ENCODE data around the gene ADGRF1.
"Not testable (repeated sequence)": the region's sequence is repeated elsewhere in the genome, so short reads cannot be mapped to it uniquely, and the experiment has no call there.

Gene ADGRF1

DNA sequence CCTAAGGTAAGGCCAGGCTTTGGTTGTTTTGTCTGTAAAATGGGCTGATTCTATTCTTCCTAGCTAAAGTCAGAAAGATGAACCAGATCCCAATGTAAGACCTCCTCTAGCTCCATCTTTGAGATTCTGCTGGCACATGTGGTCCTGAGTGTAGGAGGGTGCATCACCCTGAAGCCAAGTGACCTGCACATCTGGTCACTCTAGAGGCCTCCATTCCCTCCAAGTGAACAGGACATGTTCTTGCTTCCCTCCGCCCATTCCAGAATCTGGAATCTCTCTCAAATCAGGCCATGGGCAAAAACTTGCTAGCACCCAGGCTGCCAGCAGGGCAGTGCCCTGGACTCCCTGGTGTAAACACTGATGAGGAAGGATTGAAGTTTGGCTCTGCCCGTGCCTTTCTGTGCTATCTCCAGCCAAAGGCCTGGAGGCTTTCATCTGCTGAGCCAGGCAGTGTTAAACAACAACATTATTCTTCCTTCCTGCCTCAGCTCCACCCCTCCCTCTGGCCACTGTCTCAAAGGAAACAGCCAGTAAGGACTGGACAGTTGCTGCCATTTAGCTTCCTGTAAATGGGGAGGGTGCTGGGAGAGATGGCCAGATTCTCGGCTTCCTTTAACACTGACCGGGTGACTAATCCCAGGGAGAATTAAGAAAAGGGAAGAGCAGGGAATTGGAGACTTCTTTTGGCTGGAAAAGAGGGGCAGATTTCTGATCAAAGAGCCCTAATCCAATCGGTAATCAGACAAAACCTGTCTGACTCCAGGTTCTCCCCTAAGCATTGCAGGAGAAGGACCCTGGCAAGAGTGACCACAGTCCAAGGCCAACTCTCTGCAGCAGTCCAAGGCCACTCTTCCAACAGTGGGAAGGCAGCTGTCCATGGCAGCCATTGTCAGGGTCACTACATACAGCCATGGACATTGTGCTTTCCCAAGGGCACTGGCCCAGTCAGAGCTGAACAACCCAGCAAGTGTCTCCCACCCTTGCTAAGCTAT, 19.5 kb upstream of the ADGRF1 start:
- TF ChIP-seq, protein P1, sequence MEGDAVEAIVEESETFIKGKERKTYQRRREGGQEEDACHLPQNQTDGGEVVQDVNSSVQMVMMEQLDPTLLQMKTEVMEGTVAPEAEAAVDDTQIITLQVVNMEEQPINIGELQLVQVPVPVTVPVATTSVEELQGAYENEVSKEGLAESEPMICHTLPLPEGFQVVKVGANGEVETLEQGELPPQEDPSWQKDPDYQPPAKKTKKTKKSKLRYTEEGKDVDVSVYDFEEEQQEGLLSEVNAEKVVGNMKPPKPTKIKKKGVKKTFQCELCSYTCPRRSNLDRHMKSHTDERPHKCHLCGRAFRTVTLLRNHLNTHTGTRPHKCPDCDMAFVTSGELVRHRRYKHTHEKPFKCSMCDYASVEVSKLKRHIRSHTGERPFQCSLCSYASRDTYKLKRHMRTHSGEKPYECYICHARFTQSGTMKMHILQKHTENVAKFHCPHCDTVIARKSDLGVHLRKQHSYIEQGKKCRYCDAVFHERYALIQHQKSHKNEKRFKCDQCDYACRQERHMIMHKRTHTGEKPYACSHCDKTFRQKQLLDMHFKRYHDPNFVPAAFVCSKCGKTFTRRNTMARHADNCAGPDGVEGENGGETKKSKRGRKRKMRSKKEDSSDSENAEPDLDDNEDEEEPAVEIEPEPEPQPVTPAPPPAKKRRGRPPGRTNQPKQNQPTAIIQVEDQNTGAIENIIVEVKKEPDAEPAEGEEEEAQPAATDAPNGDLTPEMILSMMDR (IDR thresholded peaks at IDR 0.05; ENCODE audit: low read depth, low read length, missing control alignments) = no peak
- DNase-seq (ENCODE audit: low read depth) = no peak
- no peak overlapping the region for H3K4me3 ChIP-seq (ENCODE audit: low read depth, low read length)

DNA sequence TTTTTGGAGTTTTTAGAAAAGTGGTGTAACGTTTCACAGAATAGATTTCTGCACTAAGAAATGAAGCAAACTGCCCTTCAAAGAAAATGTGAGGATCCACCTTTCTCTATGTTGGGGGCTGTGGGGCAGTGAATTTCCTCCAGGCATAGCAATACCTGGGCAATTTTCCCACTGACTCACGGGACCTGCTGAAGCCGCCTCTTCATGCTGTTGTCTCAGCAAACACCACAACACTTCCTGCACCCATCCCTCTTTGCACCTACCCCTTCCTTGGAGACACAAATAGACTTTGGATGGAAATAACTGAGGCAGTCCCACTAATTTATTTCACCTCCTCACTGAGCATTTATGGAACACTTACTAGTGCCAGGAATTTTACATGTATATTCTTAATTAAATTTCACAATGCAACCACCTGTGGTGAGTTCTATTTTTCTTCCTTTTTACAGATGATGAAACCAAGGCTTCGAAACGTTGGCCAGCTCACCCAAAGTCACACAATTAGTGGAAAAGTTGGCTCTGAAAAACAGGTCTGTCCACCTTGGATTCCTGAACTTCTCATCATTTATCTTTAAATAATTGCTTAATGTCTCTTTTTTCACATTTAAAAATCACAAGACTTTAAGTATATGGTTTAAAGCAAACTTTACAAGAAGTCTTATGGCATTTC, 17.2 kb upstream of the ADGRF1 start:
- TF ChIP-seq, protein P1 (IDR thresholded peaks at IDR 0.05; ENCODE audit: low read depth, low read length, missing control alignments) = no peak
- H3K4me3 ChIP-seq (ENCODE audit: low read depth, low read length) = no peak overlapping the region

DNA sequence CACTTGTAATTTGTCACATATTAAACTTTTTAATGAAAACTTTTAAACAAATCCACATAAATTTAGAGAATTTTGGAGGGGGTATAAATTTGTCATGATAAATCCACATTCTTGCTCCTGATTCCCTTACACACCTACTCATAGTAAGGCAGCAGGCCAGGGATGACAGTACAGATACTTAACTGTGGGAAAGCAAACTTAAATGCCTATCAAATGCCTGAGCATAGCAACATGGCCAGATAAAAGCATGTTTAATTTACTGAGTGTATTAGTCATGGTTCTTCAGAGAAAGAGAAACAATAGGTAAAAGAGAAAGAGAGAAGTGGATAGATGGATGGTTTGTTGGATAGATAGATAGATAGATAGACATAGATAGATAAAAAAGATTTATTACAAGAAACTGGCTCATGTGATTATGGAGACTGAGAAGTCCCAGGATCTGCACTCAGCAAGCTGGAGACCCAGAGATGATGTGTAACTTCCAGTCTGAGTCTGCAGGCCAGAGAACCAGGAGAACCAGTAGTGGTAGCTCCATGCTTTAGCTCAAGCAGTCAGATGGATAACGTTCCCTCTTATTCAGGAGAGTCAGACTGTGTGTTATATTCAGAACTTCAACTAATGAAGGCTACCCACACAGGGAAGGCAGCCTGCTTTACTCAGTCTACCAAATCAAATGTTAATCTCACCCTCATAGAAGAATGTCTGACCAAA, 15.9 kb upstream of the ADGRF1 start:
- TF ChIP-seq, protein P1 (IDR thresholded peaks at IDR 0.05; ENCODE audit: low read depth, low read length, missing control alignments) = no peak
- no peak overlapping the region for H3K4me3 ChIP-seq (ENCODE audit: low read depth, low read length)
- no peak for DNase-seq (ENCODE audit: low read depth)

More for the DNA sequence above, 17.2 kb upstream of the ADGRF1 start:
- DNase-seq (ENCODE audit: low read depth) = no peak

DNA sequence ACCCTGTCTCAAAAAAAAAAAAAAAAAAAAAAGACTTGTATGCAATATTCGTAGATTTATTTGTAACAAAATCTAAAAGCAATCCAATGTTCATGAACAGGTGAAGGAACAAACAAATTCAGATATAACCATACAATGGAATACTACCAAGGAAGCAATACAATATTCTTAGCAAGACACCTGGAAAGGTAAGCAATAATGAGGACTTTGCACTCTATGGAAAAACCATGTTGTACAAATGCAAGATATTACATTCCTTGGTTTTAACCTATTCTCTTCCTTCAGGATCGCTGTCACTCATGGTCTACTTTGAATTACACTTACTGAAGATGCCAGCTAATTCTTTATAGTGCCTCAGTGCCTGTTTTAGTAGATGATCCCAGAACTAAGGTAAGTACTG, 14.7 kb upstream of the ADGRF1 start:
- no peak overlapping the region for H3K4me3 ChIP-seq (ENCODE audit: low read depth, low read length)
- no peak for DNase-seq (ENCODE audit: low read depth)
- TF ChIP-seq, protein P1 (IDR thresholded peaks at IDR 0.05; ENCODE audit: low read depth, low read length, missing control alignments) = no peak

DNA sequence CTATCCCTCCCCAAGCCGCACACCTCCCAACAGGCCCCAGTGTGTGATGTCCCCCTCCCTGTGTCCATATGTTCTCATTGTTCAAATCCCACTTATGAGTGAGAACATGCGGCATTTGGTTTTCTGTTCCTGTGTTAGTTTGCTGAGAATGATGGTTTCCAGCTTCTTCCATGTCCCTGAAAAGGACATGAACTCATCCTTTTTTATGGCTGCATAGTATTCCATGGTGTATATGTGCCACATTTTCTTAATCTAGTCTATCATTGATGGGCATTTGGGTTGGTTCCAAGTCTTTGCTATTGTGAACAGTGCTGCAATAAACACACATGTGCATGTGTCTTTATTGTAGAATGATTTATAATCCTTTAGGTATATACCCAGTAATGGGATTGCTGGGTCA, 12.2 kb upstream of the ADGRF1 start:
- H3K4me3 ChIP-seq (ENCODE audit: low read depth, low read length); DNase-seq (ENCODE audit: low read depth): not testable (repeated sequence)

DNA sequence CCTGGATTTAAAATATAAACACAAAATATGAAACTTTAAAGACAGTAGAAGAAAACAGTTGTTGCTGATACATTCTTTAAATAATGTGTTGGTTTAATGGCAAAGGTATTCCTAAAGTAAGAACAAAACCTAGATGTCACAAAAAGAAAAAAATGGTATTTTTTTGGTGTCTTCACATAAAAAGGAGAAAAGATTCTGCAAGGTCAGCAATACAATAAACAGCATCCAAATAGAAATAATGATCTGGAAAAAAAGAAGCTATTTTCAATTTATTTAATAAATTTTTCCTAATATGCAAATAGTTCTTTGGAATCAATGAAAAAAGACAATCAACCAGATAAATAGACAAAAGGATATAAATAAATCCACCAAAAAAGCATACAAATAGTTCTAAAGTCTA, 6.5 kb upstream of the ADGRF1 start:
- DNase-seq (ENCODE audit: low read depth) = no peak
- H3K4me3 ChIP-seq (ENCODE audit: low read depth, low read length) = no peak overlapping the region
- TF ChIP-seq, protein P1 (IDR thresholded peaks at IDR 0.05; ENCODE audit: low read depth, low read length, missing control alignments) = no peak

Data from GM12864 (cell line).